Frontal cortex (tissue), 4 donors: ENCODE measurements around the gene BAD. TPM values are rescaled to one million over a fixed set of nuclear protein-coding genes. Genes with fewer than 3 reads are reported as not detected.

ENCODE experiments used
- DNase-seq, 2 donors: peaks; one replicate each; pipeline ENCODE4 v3.0.0; 2012; ENCODE audit warnings: low spot score in 2 of 2
- FAIRE-seq: peaks from 2 replicates; lab custom pipeline; 2012; peaks lifted over from hg19 to GRCh38; lab: Jason Lieb, UNC
- total RNA-seq: library from RNA; depleted of rRNA; stranded (reverse); fragments of >200 nt; gene quantifications from one replicate; pipeline ENCODE4 v1.2.3, GENCODE V29; 2014
- donor health status: control.
- donor health status: control.
- donor health status: control.

Gene BAD
- total RNA-seq, 1 donor from 2014 or later, result 44.8 TPM

GRCh38 chr11:64263021-64263946 is 21.2 kb downstream of the BAD start:
- FAIRE-seq (no peak), DNase-seq (no peak)

GRCh38 chr11:64262271-64263002 is 22.0 kb downstream of the BAD start:
- no peak for DNase-seq
- FAIRE-seq, result no peak

- no peak for FAIRE-seq
- DNase-seq, result no peak
Measured at GRCh38 chr11:64261556-64262080, 22.8 kb downstream of the BAD start.

- no peak for DNase-seq
- no peak for FAIRE-seq
Measured at GRCh38 chr11:64260147-64260708, 24.2 kb downstream of the BAD start.

GRCh38 chr11:64259533-64260067 is 24.9 kb downstream of the BAD start:
- FAIRE-seq (no peak), DNase-seq (no peak)

- DNase-seq (no peak), FAIRE-seq (no peak)
Measured at GRCh38 chr11:64258946-64259532, 25.4 kb downstream of the BAD start.

- FAIRE-seq (no peak), DNase-seq (no peak)
Measured at GRCh38 chr11:64258356-64258755, 26.1 kb downstream of the BAD start.

- no peak for DNase-seq
- FAIRE-seq, result no peak
Measured at GRCh38 chr11:64256300-64256699, 28.2 kb downstream of the BAD start.

- no peak for DNase-seq
- FAIRE-seq, result no peak
Measured at GRCh38 chr11:64255135-64256128, 29.0 kb downstream of the BAD start.

GRCh38 chr11:64254326-64254725 is 30.1 kb downstream of the BAD start:
- DNase-seq, result no peak
- no peak for FAIRE-seq

GRCh38 chr11:64253481-64253880 is 31.0 kb downstream of the BAD start:
- FAIRE-seq, result no peak

GRCh38 chr11:64253043-64253442 is 31.4 kb downstream of the BAD start:
- DNase-seq (no peak), FAIRE-seq (no peak)

More at GRCh38 chr11:64253481-64253880, 31.0 kb downstream of the BAD start:
- peak; percentile 61 to 62 for DNase-seq

- FAIRE-seq, result no peak
- DNase-seq, result peak in 1 of 2 donors; percentile 58
Measured at GRCh38 chr11:64252003-64252872, 32.2 kb downstream of the BAD start.

GRCh38 chr11:64251753-64252002 is 32.8 kb downstream of the BAD start:
- DNase-seq, result no peak
- no peak for FAIRE-seq

- no peak for FAIRE-seq
Measured at GRCh38 chr11:64251016-64251752, 33.3 kb downstream of the BAD start, which contains the start of gene PLCB3. Gene PLCB3 (plus strand): TSS chr11:64251530. CDS start chr11:64251650, 120 bp downstream.

GRCh38 chr11:64250415-64251015 is 34.0 kb downstream of the BAD start:
- no peak for DNase-seq
- FAIRE-seq, result no peak

More at GRCh38 chr11:64251016-64251752, 33.3 kb downstream of the BAD start, which contains the start of gene PLCB3:
- DNase-seq, result peak; percentile 90 to 95
